MM.1S (cell line): ENCODE data around the gene RHEB.
A peak's percentile ranks its signal among the peaks of the same experiment; 100 is the strongest.

Source experiments
- DNase-seq: peaks from one replicate; pipeline ENCODE4 v3.0.0-alpha.2; 2015
- H2AFZ ChIP-seq: fragments of 300-600 bp; sonication (generic); 2 replicates; pipeline ENCODE4 v1.6.0; 2016; ENCODE audit warnings: antibody characterized with exemption, low read length
- H3F3A ChIP-seq: fragments of 300-600 bp; sonication (generic); 2 replicates; pipeline ENCODE4 v1.6.1; 2016; ENCODE audit warnings: mild to moderate bottlenecking, antibody characterized with exemption, low read length, moderate library complexity, mixed read lengths; ENCODE audit not compliant: insufficient read depth
- H3K27ac ChIP-seq: fragments of 300-600 bp; sonication (generic); 2 replicates; pipeline ENCODE4 v1.5.1; 2016; ENCODE audit warnings: mild to moderate bottlenecking, low read length
- H3K27me3 ChIP-seq: fragments of 300-600 bp; sonication (generic); replicated peaks from 2 replicates; pipeline ENCODE4 v1.6.0; 2016; ENCODE audit warnings: low read length; ENCODE audit not compliant: insufficient read depth
- H3K36me3 ChIP-seq: fragments of 300-600 bp; sonication (generic); replicated peaks from 2 replicates; pipeline ENCODE4 v1.6.1; 2016; ENCODE audit warnings: mild to moderate bottlenecking, low read length, mixed read lengths; ENCODE audit not compliant: insufficient read depth
- H3K4me1 ChIP-seq: fragments of 300-600 bp; sonication (generic); 2 replicates; pipeline ENCODE4 v1.6.1; 2016; ENCODE audit warnings: low read length, mixed read lengths
- H3K4me2 ChIP-seq: fragments of 300-600 bp; sonication (generic); 2 replicates; pipeline ENCODE4 v1.6.0; 2016; ENCODE audit warnings: low read depth, low read length
- H3K4me3 ChIP-seq: fragments of 300-600 bp; sonication (generic); 2 replicates; pipeline ENCODE4 v1.5.1; 2016; ENCODE audit warnings: low read length, mixed read lengths
- H3K79me2 ChIP-seq: fragments of 300-600 bp; sonication (generic); 2 replicates; pipeline ENCODE4 v1.6.1; 2016; ENCODE audit warnings: mixed run types, low read length, mixed read lengths
- H3K9ac ChIP-seq: fragments of 300-600 bp; sonication (generic); 2 replicates; pipeline ENCODE4 v1.6.1; 2016; ENCODE audit warnings: low read length, mixed read lengths
- H3K9me2 ChIP-seq: fragments of 300-600 bp; sonication (generic); replicated peaks from 2 replicates; pipeline ENCODE4 v1.6.1; 2016; ENCODE audit warnings: mild to moderate bottlenecking, low read length, mixed read lengths; ENCODE audit not compliant: insufficient read depth
- H3K9me3 ChIP-seq: fragments of 300-600 bp; sonication (generic); replicated peaks from 2 replicates; pipeline ENCODE4 v1.6.1; 2016; ENCODE audit warnings: mild to moderate bottlenecking, low read length, mixed read lengths; ENCODE audit not compliant: insufficient read depth
- H4K20me1 ChIP-seq: fragments of 300-600 bp; sonication (generic); 2 replicates; pipeline ENCODE4 v1.6.1; 2016; ENCODE audit warnings: mild to moderate bottlenecking, low read length, moderate library complexity, mixed read lengths; ENCODE audit not compliant: insufficient read depth
- EZH2 ChIP-seq: fragments of 300-600 bp; sonication (generic); optimal IDR thresholded peaks from 2 replicates; pipeline ENCODE3; 2017; ENCODE audit warnings: low read depth, mild to moderate bottlenecking, antibody characterized with exemption, low read length, mixed read lengths
- EZH2phosphoT487 ChIP-seq: fragments of 300-600 bp; sonication (generic); IDR thresholded peaks from 2 replicates; pipeline ENCODE4 v1.6.1; 2018; ENCODE audit warnings: antibody characterized with exemption, low read length
- TF ChIP-seq, protein P1 (sequence below): fragments of 300-600 bp; sonication (generic); IDR thresholded peaks from 2 replicates; pipeline ENCODE4 v1.5.1; 2016; ENCODE audit warnings: antibody characterized with exemption, low read length, mixed read lengths

The RHEB gene

DNA sequence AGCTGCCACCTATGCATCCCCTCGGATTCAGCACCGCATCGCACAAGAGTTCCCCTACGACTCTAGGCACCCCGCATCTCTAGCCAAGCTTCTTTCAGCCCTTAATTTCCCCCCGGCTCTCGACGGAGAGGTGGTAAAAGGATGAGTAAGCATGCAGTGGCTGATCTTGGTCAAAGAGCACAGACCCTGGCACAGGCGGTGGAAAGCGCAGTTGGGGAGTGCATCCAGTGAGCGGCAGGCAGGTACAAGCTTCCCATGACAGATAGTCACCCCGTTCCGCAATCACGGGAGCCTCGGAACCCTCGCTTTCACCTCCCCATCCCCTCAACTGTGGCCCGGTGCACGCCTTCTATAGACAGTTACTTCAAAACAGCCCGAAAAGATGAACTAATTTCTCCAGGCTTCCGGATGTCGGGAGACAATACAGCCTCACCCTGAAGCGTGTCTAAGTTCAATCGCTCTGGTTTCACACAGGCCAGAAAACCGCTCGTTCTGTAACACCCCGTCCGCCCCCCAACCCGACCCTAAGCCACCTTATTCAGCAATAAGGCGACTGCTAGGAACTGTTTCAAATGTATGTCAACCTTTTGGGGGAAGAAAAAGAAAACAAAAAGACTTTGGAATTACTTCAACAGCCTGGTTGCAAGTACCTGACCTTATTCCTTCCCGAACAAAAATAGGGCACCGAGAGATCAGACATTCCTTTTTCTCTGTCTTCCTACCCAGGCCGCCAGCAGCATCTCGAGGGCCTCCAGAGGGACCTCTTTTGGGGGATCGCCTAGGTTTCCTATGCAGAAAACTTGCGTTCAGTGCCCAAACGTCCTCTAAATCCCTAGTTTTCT is 1.4 kb downstream of the RHEB start:
- Histone ChIP-seq H3F3A (peaks cover 25% of the 10 kb centered on the region), H3K9me2 (no peaks in the 10 kb centered on the region), H3K27ac (peak overlapping the region; percentile 79; the same call in 1 of the 2 replicates), H3K4me1 (peaks cover 30% of the 10 kb centered on the region), H4K20me1 (peaks cover 48% of the 10 kb centered on the region), H3K4me3 (peak overlapping the region; percentile 95), H3K9me3 (no peaks in the 10 kb centered on the region), H3K36me3 (no peaks in the 10 kb centered on the region), H3K4me2 (peak overlapping the region; percentile 84), H3K9ac (peak overlapping the region; percentile 78), H3K79me2 (peaks cover 57% of the 10 kb centered on the region), H3K27me3 (no peaks in the 10 kb centered on the region), H2AFZ (no peak overlapping the region)
- no peak for TF ChIP-seq EZH2
- TF ChIP-seq, protein P1, sequence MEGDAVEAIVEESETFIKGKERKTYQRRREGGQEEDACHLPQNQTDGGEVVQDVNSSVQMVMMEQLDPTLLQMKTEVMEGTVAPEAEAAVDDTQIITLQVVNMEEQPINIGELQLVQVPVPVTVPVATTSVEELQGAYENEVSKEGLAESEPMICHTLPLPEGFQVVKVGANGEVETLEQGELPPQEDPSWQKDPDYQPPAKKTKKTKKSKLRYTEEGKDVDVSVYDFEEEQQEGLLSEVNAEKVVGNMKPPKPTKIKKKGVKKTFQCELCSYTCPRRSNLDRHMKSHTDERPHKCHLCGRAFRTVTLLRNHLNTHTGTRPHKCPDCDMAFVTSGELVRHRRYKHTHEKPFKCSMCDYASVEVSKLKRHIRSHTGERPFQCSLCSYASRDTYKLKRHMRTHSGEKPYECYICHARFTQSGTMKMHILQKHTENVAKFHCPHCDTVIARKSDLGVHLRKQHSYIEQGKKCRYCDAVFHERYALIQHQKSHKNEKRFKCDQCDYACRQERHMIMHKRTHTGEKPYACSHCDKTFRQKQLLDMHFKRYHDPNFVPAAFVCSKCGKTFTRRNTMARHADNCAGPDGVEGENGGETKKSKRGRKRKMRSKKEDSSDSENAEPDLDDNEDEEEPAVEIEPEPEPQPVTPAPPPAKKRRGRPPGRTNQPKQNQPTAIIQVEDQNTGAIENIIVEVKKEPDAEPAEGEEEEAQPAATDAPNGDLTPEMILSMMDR: peak; percentile 15
- DNase-seq: peak; percentile 54

DNA sequence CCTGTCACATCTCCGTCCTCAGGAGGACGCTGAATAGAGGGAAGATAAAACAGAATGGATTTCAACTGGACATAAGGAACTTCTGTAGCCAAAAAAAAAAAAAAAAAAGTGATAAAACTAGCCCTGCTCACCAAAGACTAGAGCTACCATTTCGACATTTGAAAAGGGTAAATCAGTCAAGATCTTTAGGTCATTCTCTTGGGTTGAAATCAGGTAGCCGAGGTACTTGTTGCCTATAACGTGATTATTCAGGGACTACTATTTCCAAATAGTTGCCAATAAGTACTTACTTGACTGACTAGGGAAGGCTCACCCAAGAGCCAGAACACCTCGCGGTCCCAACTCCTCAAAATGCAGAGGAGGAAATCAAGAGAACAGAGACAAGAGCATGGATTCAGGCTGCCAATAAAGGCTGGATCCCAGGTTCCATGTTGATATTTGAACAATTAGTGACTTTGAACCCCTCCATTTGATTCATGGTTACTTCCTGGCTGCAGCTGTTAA is 2.0 kb downstream of the RHEB start:
- Histone ChIP-seq H3K9ac (peak overlapping the region; percentile 78; the same call in 1 of the 2 replicates), H2AFZ (no peak overlapping the region), H3K27ac (no peak overlapping the region; the same call in 1 of the 2 replicates), H3K27me3 (no peaks in the 10 kb centered on the region), H3K9me2 (no peaks in the 10 kb centered on the region), H3K4me1 (peaks cover 30% of the 10 kb centered on the region), H3K4me2 (peak overlapping the region; percentile 84), H3K79me2 (peaks cover 63% of the 10 kb centered on the region), H3F3A (peaks cover 25% of the 10 kb centered on the region), H3K36me3 (no peaks in the 10 kb centered on the region), H3K9me3 (no peaks in the 10 kb centered on the region), H4K20me1 (peaks cover 55% of the 10 kb centered on the region), H3K4me3 (peak overlapping the region; percentile 95)
- TF ChIP-seq, protein P1: no peak
- no peak for TF ChIP-seq EZH2phosphoT487
- no peak for TF ChIP-seq EZH2
- no peak for DNase-seq

DNA sequence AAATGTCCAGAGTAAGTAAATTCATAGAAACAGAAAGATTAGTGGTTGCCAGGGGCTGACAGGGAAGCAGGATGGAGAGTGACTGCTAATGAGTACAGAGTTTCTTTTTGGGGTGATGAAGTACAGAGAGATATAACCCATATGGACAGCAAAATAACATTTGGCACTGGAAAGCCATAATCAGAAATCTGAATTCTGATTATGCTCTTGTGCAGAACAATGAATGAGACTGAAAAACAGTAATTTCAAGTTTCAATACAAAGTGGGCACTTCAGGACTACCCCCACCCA is 4.5 kb downstream of the RHEB start:
- Histone ChIP-seq H3K36me3 (no peaks in the 10 kb centered on the region), H3K9ac (no peak overlapping the region), H4K20me1 (peaks cover 79% of the 10 kb centered on the region)

More for the DNA sequence above, 4.5 kb downstream of the RHEB start:
- Histone ChIP-seq H3K4me2 (peak overlapping the region; percentile 42), H3K27me3 (no peaks in the 10 kb centered on the region), H3K4me1 (peaks cover 31% of the 10 kb centered on the region), H3K9me3 (no peaks in the 10 kb centered on the region), H3K4me3 (no peak overlapping the region), H2AFZ (no peak overlapping the region), H3K79me2 (peaks cover 88% of the 10 kb centered on the region), H3K9me2 (no peaks in the 10 kb centered on the region), H3F3A (peaks cover 24% of the 10 kb centered on the region), H3K27ac (no peak overlapping the region; the same call in 1 of the 2 replicates)
- TF ChIP-seq, protein P1: no peak
- TF ChIP-seq EZH2: no peak
- TF ChIP-seq EZH2phosphoT487: no peak
- no peak for DNase-seq
